Measurements from ENCODE around the gene RAMP2. TPM values are rescaled to one million over a fixed set of nuclear protein-coding genes. Genes with fewer than 3 reads are reported as not detected.

Gene RAMP2
- polyA plus RNA-seq, 4 donors = 1.1 to 48.2 (median 16.4) TPM

- FAIRE-seq = no peak
Observed at GRCh38 chr17:42791948-42792347, 30.9 kb downstream of the RAMP2 start.

GRCh38 chr17:42792545-42792944 is 31.5 kb downstream of the RAMP2 start:
- WGBS, 3 donors = 68 to 74% (median 72%) methylated on average over 5 of the region's 5 CpGs
- FAIRE-seq = no peak

More at GRCh38 chr17:42791948-42792347, 30.9 kb downstream of the RAMP2 start:
- Histone ChIP-seq H3K4me1 (ENCODE audit: control insufficient read depth in 3 of 3, insufficient read depth in 2 of 3, low read depth in 1 of 3, low read length in 2 of 3) (peaks cover 0 to 16% (median 0%) of the 10 kb centered on the region in 3 donors), H3K9me3 (ENCODE audit: control insufficient read depth in 2 of 2, insufficient read depth in 1 of 2, low read depth in 1 of 2, low read length in 1 of 2) (no peaks in the 10 kb centered on the region), H3K4me3 (ENCODE audit: low read depth in 1 of 3, low read length in 3 of 3) (no peak overlapping the region), H3K27ac (ENCODE audit: low read depth in 1 of 3, low read length in 2 of 3) (no peak overlapping the region), H3K36me3 (ENCODE audit: control insufficient read depth in 3 of 3, insufficient read depth in 2 of 3, low read depth in 1 of 3, low read length in 3 of 3) (peaks cover 0 to 60% (median 0%) of the 10 kb centered on the region in 3 donors), H3K27me3 (ENCODE audit: control insufficient read depth in 3 of 3, insufficient read depth in 3 of 3, low read length in 3 of 3) (peaks cover 0 to 3% (median 0%) of the 10 kb centered on the region in 3 donors)
- 73 to 80% (median 75%) methylated on average over 2 of the region's 2 CpGs for WGBS, 3 donors
- DNase-seq = no peak

GRCh38 chr17:42795061-42795460 is 34.0 kb downstream of the RAMP2 start:
- DNase-seq (no peak), FAIRE-seq (no peak)
- no peaks in the 10 kb centered on the region for H3K9me3 ChIP-seq (ENCODE audit: control insufficient read depth in 2 of 2, insufficient read depth in 1 of 2, low read depth in 1 of 2, low read length in 1 of 2)
- no peaks in the 10 kb centered on the region for H3K27me3 ChIP-seq (ENCODE audit: control insufficient read depth in 3 of 3, insufficient read depth in 3 of 3, low read length in 3 of 3)
- no peak overlapping the region for H3K27ac ChIP-seq (ENCODE audit: low read depth in 1 of 3, low read length in 2 of 3)
- H3K4me1 ChIP-seq (ENCODE audit: control insufficient read depth in 3 of 3, insufficient read depth in 2 of 3, low read depth in 1 of 3, low read length in 2 of 3) = peaks cover 2 to 29% (median 3%) of the 10 kb centered on the region in 3 donors
- H3K4me3 ChIP-seq (ENCODE audit: low read depth in 1 of 3, low read length in 3 of 3) = no peak overlapping the region
- 57 to 71% (median 60%) methylated on average over 3 to 4 of the region's 4 CpGs for WGBS, 3 donors
- H3K36me3 ChIP-seq (ENCODE audit: control insufficient read depth in 3 of 3, insufficient read depth in 2 of 3, low read depth in 1 of 3, low read length in 3 of 3) = peaks cover 0 to 41% (median 0%) of the 10 kb centered on the region in 3 donors

More at GRCh38 chr17:42792545-42792944, 31.5 kb downstream of the RAMP2 start:
- Histone ChIP-seq H3K36me3 (ENCODE audit: control insufficient read depth in 3 of 3, insufficient read depth in 2 of 3, low read depth in 1 of 3, low read length in 3 of 3) (peaks cover 0 to 56% (median 0%) of the 10 kb centered on the region in 3 donors), H3K9me3 (ENCODE audit: control insufficient read depth in 2 of 2, insufficient read depth in 1 of 2, low read depth in 1 of 2, low read length in 1 of 2) (no peaks in the 10 kb centered on the region), H3K4me1 (ENCODE audit: control insufficient read depth in 3 of 3, insufficient read depth in 2 of 3, low read depth in 1 of 3, low read length in 2 of 3) (peaks cover 0 to 20% (median 0%) of the 10 kb centered on the region in 3 donors), H3K27ac (ENCODE audit: low read depth in 1 of 3, low read length in 2 of 3) (no peak overlapping the region), H3K27me3 (ENCODE audit: control insufficient read depth in 3 of 3, insufficient read depth in 3 of 3, low read length in 3 of 3) (no peaks in the 10 kb centered on the region), H3K4me3 (ENCODE audit: low read depth in 1 of 3, low read length in 3 of 3) (no peak overlapping the region)
- no peak for DNase-seq

- no peaks in the 10 kb centered on the region for H3K27me3 ChIP-seq (ENCODE audit: control insufficient read depth in 3 of 3, insufficient read depth in 3 of 3, low read length in 3 of 3)
- H3K27ac ChIP-seq (ENCODE audit: low read depth in 1 of 3, low read length in 2 of 3) = no peak overlapping the region
- no peaks in the 10 kb centered on the region for H3K9me3 ChIP-seq (ENCODE audit: control insufficient read depth in 2 of 2, insufficient read depth in 1 of 2, low read depth in 1 of 2, low read length in 1 of 2)
- DNase-seq (no peak), FAIRE-seq (no peak)
- 43 to 77% (median 63%) methylated on average over 10 of the region's 10 CpGs for WGBS, 3 donors
- no peak overlapping the region for H3K4me3 ChIP-seq (ENCODE audit: low read depth in 1 of 3, low read length in 3 of 3)
- peaks cover 2 to 29% (median 3%) of the 10 kb centered on the region in 3 donors for H3K4me1 ChIP-seq (ENCODE audit: control insufficient read depth in 3 of 3, insufficient read depth in 2 of 3, low read depth in 1 of 3, low read length in 2 of 3)
- peaks cover 0 to 39% (median 0%) of the 10 kb centered on the region in 3 donors for H3K36me3 ChIP-seq (ENCODE audit: control insufficient read depth in 3 of 3, insufficient read depth in 2 of 3, low read depth in 1 of 3, low read length in 3 of 3)
Observed at GRCh38 chr17:42795465-42795864, 34.4 kb downstream of the RAMP2 start.

- peaks cover 2 to 29% (median 3%) of the 10 kb centered on the region in 3 donors for H3K4me1 ChIP-seq (ENCODE audit: control insufficient read depth in 3 of 3, insufficient read depth in 2 of 3, low read depth in 1 of 3, low read length in 2 of 3)
- 69 to 89% (median 77%) methylated on average over 18 of the region's 18 CpGs for WGBS, 3 donors
- DNase-seq (no peak), FAIRE-seq (no peak)
- no peaks in the 10 kb centered on the region for H3K9me3 ChIP-seq (ENCODE audit: control insufficient read depth in 2 of 2, insufficient read depth in 1 of 2, low read depth in 1 of 2, low read length in 1 of 2)
- H3K36me3 ChIP-seq (ENCODE audit: control insufficient read depth in 3 of 3, insufficient read depth in 2 of 3, low read depth in 1 of 3, low read length in 3 of 3) = peaks cover 0 to 34% (median 0%) of the 10 kb centered on the region in 3 donors
- no peaks in the 10 kb centered on the region for H3K27me3 ChIP-seq (ENCODE audit: control insufficient read depth in 3 of 3, insufficient read depth in 3 of 3, low read length in 3 of 3)
- H3K4me3 ChIP-seq (ENCODE audit: low read depth in 1 of 3, low read length in 3 of 3) = no peak overlapping the region
- H3K27ac ChIP-seq (ENCODE audit: low read depth in 1 of 3, low read length in 2 of 3) = peak overlapping the region in 2 of 3 donors; percentile 82 to 92
Observed at GRCh38 chr17:42796066-42796758, 35.2 kb downstream of the RAMP2 start.

GRCh38 chr17:42797067-42798007 is 36.3 kb downstream of the RAMP2 start:
- peaks cover 0 to 34% (median 0%) of the 10 kb centered on the region in 3 donors for H3K36me3 ChIP-seq (ENCODE audit: control insufficient read depth in 3 of 3, insufficient read depth in 2 of 3, low read depth in 1 of 3, low read length in 3 of 3)

GRCh38 chr17:42798011-42798382 is 37.0 kb downstream of the RAMP2 start:
- FAIRE-seq (no peak), DNase-seq (no peak)
- Histone ChIP-seq H3K4me3 (ENCODE audit: low read depth in 1 of 3, low read length in 3 of 3) (peak overlapping the region; percentile 81 to 94 (median 94)), H3K9me3 (ENCODE audit: control insufficient read depth in 2 of 2, insufficient read depth in 1 of 2, low read depth in 1 of 2, low read length in 1 of 2) (no peaks in the 10 kb centered on the region), H3K27me3 (ENCODE audit: control insufficient read depth in 3 of 3, insufficient read depth in 3 of 3, low read length in 3 of 3) (no peaks in the 10 kb centered on the region), H3K4me1 (ENCODE audit: control insufficient read depth in 3 of 3, insufficient read depth in 2 of 3, low read depth in 1 of 3, low read length in 2 of 3) (peaks cover 2 to 34% (median 3%) of the 10 kb centered on the region in 3 donors), H3K36me3 (ENCODE audit: control insufficient read depth in 3 of 3, insufficient read depth in 2 of 3, low read depth in 1 of 3, low read length in 3 of 3) (peaks cover 0 to 34% (median 0%) of the 10 kb centered on the region in 3 donors), H3K27ac (ENCODE audit: low read depth in 1 of 3, low read length in 2 of 3) (peak overlapping the region; percentile 82 to 92 (median 87))
- WGBS, 3 donors = 4 to 14% (median 9%) methylated on average over 10 of the region's 10 CpGs

More at GRCh38 chr17:42797067-42798007, 36.3 kb downstream of the RAMP2 start:
- Histone ChIP-seq H3K9me3 (ENCODE audit: control insufficient read depth in 2 of 2, insufficient read depth in 1 of 2, low read depth in 1 of 2, low read length in 1 of 2) (no peaks in the 10 kb centered on the region), H3K27me3 (ENCODE audit: control insufficient read depth in 3 of 3, insufficient read depth in 3 of 3, low read length in 3 of 3) (no peaks in the 10 kb centered on the region), H3K4me1 (ENCODE audit: control insufficient read depth in 3 of 3, insufficient read depth in 2 of 3, low read depth in 1 of 3, low read length in 2 of 3) (peaks cover 2 to 29% (median 3%) of the 10 kb centered on the region in 3 donors), H3K27ac (ENCODE audit: low read depth in 1 of 3, low read length in 2 of 3) (peak overlapping the region; percentile 82 to 92 (median 87)), H3K4me3 (ENCODE audit: low read depth in 1 of 3, low read length in 3 of 3) (peak overlapping the region; percentile 81 to 94 (median 94))
- no peak for FAIRE-seq
- WGBS, 3 donors = 23 to 62% (median 34%) methylated on average over 10 of the region's 10 CpGs
- DNase-seq = peak; percentile 90 to 92

Data from small intestine (tissue), 7 donors.